Activated CD8-positive, alpha-beta memory T cell treated with anti-CD3 and anti-CD28 coated beads for 1 hour (primary cell): Measurements from ENCODE around the gene SDHC.
"Not testable (repeated sequence)": the region's sequence is repeated elsewhere in the genome, so short reads cannot be mapped to it uniquely, and the experiment has no call there.

Source experiments
- DNase-seq, 2 donors: peaks; one replicate each; pipeline ENCODE4 v3.0.0-alpha.2; 2020; ENCODE audit warnings: low read depth in 1 of 2; ENCODE audit errors: extremely low read depth in 1 of 2

The SDHC gene

DNA sequence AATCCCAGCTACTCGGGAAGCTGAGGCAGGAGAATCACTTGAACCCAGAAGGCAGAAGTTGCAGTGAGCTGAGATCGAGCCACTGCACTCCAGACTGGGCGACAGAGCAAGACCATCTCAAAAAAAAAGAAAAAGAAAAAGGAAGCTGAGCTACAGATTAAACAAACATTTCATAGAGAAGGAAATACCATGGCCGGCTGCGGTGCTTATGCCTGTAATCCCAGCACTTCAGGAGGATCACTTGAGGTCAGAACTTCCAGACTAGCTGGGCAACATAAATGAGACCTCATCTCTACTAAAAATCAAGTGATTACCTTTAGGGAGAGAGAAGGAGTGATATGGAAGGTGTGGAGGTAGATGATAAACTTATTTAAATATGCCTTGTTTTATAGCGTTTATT is 67.5 kb downstream of the SDHC start:
- DNase-seq, result no peak

DNA sequence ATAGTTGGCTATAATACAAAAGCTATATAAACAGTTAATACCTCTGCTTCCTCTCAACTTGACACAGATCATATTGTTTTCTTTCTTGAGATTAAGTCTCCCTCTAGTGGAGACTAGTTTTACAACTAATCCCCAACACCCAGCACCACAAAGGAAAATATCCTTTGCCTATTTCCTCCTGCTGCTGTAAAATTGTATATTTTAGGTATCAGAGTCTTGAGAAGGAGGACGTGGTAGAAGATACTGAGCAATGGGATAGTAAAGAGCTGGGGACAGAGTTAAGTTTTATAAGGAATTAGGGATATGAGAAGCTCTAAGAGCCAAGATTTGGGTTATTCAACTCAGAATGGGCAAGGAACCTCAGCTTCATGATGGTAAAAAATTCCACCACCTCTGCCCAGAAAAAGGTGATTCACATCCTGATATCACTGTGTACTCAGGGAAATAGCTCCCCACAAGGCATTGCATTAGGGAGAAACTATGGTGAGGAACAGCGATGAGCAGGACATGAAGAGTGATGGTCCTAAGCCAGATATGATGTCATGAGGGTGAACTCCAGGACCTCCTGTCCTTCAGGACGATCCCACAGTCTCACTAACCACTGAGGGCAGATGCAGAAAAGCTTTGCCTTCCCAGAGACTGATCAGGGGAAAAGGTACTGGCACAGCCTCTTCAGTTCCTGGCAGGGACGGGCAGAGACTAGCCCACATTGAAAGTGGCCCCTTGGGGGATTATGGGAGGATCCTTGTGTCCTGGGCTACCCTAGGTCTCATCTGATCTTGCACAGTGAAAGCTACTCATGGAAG is 68.2 kb downstream of the SDHC start:
- DNase-seq, result no peak

DNA sequence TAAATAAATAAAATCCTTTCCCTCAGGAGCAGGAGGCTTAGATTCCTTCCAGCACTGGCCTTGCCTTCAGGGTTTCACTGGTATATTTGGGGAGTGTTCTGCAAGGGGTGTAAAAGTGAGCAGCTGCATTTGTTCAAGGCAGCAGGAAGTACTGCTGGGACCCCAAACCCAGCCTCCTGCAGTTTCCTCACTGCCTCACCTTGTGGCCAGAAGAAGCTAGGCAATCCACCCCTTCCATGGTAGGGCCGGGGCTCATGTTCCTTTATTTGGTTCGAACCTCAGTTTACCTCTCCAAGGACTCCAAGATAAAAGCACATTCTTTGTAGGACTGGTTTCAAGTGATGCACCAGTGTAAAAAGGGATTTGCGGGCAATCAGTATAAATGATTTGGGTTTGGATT is 74.5 kb downstream of the SDHC start:
- no peak for DNase-seq

DNA sequence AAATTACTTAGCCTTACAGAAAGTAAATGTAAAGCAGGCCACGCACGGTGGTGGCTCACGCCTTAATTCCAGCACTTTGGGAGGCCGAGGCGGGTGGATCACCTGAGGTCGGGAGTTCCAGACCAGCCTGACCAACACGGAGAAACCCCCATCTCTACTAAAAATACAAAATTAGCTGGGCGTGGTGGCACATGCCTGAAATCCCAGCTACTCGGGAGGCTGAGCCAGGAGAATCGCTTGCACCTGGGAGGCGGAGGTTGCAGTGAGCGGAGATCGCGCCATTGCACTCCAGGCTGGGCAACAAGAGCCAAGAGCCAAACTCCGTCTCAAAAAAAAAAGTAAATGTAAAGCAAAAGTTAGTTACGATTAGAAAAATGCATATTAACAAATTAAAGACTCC is 75.0 kb downstream of the SDHC start:
- DNase-seq, result not testable (repeated sequence)

DNA sequence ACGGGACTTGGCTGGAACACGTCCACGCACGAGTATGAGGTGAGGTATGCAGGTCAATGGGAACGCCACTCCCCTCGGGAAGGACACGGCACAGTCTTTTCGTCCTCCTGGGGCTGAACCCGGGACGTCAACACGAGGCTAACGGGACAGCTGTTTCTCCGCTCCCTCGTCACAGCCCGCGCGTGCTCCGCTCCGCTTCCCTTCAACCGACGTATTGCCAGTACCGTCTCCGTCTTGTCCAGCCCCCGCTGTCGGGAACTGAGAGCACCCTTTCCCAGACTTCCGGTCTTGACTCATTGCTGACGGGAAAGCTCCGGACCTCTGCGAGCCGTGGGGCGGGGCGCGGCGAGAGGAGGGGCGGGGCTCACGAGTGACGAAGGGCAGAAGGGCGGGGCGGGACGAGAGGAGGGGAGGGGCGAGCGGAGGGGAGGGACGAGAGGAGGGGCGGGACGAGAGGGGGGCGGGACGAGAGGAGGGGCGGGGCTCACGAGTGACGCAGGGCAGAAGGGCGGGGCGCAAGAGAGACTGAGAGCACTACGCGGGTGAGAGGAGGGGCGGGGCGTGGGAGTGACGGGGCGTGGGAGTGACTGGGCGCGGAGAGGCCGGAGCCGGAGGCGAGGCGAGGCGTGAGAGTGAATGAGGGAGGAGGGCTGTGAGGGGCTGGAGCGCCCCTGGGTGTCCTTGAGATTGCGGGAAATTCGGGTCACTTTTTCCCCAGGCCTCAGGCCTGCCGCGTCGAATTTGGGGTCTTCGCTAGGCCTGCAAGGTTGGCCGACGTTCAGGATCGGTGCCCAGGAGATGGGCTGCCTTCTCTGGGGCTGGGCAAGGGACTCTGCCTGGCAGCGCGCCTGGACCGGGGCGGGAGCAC is 75.7 kb downstream of the SDHC start:
- peak; percentile 89 to 94 for DNase-seq

DNA sequence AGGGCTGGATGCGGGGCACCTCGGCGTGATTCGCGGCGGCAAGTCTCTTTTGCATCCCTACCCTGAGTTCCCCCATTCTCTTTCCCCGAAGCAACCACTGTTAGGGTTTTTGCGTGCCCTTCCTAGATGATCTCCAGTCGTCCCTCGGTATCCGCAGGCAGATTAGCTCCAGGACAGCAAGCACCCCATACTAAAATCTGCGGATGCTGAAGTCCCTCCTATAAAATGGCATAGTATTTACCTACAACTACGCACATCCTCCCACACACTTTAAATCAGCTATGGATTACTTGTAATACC is 76.3 kb downstream of the SDHC start:
- no peak for DNase-seq

DNA sequence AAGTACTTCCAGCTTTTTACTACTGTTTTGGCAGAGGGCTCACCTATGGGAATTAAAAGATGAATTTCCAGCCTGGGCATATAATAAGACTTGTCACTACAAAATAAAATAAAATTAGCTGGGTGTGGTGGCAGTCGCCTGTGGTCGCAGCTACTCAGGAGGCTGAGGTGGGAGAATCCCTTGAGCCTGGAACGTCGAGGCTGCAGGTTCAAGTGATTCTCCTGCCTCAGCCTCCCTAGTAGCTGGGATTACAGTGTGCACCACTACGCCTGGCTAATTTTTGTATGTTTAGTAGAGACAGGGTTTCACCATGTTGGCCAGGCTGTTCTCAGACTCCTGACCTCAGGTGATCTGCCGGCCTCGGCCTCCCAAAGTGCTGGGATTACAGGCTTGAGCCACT is 77.0 kb downstream of the SDHC start:
- DNase-seq, result not testable (repeated sequence)

DNA sequence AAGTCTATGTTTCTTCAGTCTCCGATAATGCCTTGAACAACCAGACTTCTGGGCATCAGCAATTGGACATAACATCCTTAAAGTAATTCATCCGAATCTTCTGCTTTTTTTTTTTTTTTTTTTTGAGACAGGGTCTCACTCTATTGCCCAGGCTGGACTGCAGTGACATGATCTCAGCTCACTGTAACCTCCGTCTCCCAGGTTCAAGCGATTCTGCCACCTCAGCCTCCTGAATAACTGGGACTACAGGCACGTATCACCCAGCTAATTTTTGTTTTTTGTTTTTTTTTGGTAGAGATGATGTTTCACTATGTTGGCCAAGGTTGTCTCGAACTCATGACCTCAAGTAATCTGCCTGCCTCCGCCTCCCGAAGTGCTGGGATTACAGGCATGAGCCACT is 77.4 kb downstream of the SDHC start:
- DNase-seq, result no peak

DNA sequence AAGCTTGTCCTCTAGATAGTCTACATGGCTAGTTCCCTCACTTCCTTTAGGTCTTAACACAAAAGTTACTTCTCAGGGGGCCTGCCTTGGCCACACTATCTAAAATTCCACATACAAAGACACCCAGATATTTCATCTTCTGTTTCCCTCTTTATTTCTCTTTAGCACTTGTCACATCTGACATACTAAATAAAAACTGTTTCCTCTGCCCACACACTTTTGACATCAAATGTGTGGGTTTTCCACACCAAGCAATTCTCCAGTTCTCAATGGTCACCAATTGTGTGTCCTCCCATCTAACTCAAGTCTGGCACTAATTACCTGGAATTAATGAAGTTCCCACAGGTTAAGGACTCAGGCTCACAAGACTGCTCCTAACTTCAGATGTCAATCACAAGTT is 79.0 kb downstream of the SDHC start:
- DNase-seq, result no peak

DNA sequence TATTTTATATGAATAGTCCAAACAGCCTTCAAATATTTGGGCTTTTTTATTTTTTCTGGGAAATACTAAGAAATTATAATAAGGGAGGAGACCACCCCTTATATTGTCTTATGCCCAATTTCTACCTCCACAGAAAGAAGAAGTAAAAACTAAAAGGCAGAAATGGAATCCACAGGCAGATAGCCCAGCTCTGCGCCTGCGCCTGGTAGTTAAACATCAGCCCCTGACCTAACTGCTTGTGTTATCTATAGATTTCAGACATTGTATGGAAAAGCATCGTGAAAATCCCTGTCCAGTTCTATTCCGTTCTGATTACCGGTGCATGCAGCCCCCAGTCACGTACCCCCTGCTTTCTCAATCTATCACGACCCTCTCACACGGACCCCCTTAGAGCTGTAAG is 82.9 kb downstream of the SDHC start:
- not testable (repeated sequence) for DNase-seq

DNA sequence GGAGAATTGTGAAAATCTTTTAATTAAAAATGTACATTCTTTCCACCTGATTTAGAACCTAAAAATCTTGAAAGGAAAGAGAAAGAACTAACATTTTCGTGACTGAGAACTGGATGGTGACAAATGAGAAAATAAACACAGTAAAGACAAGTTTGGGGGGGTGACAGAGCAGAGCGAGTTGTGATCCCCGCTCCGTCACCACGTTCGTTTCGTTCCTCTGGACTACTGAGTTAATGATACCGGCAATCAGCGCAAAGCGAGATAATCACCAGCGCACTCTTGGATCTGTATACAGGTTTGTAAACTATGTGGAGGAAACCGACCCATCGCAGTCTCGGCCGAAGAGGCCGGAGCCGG is 84.7 kb downstream of the SDHC start:
- DNase-seq, result no peak

DNA sequence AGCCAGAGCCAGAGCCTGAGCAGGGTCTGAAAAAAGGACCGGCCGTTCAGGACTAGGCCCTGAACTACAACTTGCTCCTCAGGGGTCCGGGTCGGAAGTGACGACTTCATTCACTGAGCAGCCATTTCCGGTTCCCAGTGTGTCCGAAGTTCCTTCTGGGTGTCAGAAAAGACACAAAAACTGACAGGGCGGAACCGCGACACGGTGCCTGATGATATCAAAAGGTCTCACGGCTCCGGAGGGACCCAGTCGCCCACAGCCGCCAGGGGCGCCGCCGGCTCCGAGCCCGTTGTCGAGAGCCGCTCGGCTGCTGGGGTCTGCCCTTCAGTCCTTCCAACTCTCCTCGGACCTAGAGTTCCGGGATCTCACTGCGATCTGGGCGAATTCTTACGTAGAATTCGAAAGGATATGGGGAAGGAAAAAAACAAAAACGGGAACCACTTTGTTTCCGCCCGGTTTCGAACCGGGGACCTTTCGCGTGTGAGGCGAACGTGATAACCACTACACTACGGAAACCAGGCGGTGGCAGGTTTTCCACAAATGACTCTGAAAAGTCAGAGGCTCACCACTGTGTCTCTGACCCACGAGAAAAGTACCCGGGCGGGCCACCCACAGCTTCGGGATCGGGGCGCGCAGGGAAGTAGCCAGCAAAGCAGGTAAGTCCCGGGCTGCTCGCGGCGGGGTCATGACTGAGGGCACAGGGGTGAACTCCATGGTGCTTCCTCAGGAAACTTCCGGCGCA is 85.2 kb downstream of the SDHC start:
- peak; percentile 78 to 88 for DNase-seq

DNA sequence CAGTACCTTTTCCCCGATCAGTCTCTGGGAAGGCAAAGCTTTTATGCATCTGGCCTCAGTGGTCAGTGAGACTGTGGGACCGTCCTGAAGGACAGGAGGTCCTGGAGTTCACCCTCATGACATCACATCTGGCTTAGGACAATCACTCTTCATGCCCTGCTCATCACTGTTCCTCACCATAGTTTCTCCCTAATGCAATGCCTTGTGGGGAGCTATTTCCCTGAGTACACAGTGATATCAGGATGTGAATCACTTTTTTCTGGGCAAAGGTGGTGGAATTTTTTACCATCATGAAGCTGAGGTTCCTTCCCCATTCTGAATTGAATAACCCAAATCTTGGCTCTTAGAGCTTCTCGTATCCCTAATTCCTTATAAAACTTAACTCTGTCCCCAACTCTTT is 88.3 kb downstream of the SDHC start:
- DNase-seq, result no peak

DNA sequence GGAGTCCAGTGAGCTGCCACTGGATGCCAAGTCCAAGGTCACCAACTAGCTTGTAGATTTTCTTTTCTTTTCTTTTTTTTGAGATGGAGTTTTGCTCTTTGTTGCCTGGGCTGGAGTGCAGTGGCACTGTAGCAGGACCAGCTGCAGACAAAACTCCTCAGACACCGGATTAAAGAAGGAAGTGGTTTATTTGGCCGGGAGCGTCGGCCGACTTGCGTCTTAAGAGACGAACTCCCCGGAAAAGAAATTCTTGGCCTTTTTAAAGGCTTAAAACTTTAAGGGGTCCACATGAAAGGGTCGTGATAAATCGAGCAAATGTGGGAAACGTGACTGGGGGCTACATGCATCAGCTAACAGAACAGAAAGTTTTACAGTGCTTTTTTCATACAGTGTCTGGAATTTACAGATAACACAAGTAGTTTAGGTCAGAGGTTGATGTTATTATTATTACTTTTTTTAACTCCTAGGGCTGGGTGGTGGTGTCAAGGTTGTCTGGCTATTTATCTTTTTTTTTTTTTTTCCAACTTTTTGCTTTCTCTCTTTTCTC is 89.9 kb downstream of the SDHC start:
- no peak for DNase-seq

DNA sequence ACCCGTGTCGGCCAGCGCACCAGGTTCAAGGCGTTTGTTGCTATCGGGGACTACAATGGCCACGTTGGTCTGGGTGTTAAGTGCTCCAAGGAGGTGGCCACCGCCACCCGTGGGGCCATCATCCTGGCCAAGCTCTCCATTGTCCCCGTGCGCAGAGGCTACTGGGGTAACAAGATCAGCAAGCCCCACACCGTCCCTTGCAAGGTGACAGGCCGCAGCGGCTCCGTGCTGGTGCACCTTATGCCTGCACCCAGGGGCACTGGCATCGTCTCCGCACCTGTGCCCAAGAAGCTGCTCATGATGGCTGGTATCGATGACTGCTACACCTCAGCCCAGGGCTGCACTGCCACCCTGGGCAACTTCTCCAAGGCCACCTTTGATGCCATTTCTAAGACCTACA is 92.4 kb downstream of the SDHC start:
- not testable (repeated sequence) for DNase-seq

DNA sequence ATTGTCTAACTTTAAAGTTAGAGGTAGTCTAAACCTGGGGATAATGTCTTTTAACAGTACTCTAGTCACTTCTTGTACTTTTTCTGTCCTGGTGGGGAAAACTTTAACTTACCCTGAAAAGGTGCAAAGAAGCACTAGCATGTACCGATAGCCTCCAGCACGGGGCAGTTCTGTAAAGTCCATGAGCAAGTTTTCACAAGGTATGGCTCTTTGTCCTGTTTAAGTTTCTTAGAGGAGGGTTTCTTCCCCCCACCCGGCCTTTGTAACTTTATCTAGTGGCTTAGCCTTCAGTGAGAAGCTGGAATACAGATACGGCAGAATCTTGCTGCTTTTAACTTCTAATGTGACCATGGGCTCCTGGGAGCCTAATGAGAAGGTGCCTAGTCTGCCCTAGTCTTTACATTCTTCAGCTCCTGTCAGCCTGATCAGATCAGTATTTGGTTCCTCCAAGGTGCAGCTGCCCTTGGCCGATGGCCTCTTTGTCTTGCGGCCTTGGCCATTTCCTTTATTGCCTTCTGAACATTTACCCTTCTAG is 93.3 kb downstream of the SDHC start:
- DNase-seq, result no peak

DNA sequence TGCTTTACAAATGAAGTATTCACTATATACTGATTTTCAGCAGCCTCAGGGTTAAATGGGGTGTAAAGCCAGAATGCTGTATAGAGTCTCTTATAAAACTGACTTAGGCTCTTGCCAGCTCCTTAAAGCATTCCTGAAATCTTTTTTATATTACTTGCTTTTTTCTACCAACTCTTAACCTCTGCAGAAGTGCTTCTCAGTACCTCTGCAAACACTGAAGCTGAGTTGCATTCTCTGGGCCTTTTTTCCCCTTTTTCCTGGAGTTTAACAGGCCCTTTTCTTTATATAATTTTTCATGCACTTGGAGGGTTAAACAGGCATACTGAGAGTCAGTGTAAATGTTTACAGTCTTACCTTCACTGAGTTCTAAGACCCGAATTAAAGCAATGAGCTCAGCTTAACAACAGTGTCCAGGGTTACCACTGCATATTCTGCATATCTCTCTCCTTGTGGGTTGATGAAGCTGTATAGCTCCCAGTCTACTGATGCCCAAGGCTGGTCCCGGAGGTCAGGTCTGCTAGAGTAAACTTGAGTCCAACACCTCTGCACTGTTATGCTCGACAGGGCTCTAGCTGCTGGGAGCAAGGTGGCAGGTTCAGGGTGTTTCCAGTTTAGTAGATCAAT is 94.4 kb downstream of the SDHC start:
- DNase-seq, result no peak

DNA sequence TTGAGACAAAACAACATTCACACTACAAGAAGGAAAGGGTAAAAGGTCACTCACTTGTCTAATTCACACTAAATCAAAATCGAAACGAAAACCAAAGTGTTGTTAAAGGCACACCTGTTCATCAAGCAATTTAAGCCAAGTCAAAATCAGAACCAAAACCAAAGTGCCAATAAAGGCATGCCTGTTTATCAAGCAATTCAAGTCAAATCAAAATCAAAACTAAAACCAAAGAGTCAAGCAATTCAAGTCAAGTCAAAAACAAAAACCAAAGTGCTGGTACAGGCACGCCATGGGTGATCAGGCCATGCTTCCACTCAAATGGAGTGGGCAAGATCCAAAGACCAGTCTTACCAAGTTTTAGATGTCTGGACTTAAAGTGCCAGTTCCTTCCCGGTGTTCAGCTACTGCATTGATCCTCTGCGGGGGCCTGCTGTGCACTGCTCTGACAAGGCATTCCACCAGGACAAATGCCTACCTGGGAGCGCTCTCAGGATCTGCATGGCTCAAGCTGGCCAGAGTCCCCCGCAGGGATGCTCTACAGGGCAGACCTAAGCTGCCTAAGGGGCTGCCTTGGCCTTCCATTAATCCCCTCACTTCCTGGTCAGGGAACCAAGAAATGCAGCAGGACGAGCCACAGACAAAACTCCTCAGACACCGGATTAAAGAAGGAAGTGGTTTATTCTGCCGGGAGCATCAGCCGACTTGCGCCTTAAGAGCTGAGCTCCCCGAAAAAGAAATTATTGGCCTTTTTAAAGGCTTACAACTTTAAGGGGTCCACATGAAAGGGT is 95.9 kb downstream of the SDHC start:
- DNase-seq, result not testable (repeated sequence)

DNA sequence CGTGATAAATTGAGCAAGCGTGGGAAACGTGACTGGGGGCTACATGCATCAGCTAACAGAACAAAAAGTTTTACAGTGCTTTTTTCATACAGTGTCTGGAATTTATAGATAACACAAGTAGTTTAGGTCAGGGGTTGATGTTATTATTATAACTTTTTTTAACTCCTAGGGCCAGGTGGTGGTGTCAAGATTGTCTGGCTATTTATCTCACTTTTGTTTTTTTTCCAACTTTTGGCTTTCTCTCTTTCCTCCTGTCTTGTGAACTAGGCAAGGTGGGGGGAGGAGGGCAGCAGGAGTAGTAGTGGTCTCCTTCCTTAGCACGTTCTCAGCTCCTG is 96.4 kb downstream of the SDHC start:
- DNase-seq, result not testable (repeated sequence)
